Activated naive CD4-positive, alpha-beta T cell treated with anti-CD3 and anti-CD28 coated beads, Interleukin-2, amount 50 U/mL, for 24 hours (primary cell): ENCODE data around the gene TRIP4.

Experiments
- H3K27ac Mint-ChIP-seq: one replicate; pipeline ENCODE4 v1.8.0; 2021; ENCODE audit warnings: mild to moderate bottlenecking, mixed read lengths
- H3K27me3 Mint-ChIP-seq: one replicate; pipeline ENCODE4 v1.8.0; 2021; ENCODE audit warnings: mixed read lengths
- H3K36me3 Mint-ChIP-seq: one replicate; pipeline ENCODE4 v1.8.0; 2021; ENCODE audit warnings: mixed read lengths
- H3K4me1 Mint-ChIP-seq: one replicate; pipeline ENCODE4 v1.8.0; 2021; ENCODE audit warnings: mixed read lengths
- H3K4me3 Mint-ChIP-seq: one replicate; pipeline ENCODE4 v1.8.0; 2021; ENCODE audit warnings: mild to moderate bottlenecking, mixed read lengths
- H3K9me3 Mint-ChIP-seq: one replicate; pipeline ENCODE4 v1.8.0; 2021; ENCODE audit warnings: mixed read lengths

Gene TRIP4

GRCh38 chr15:64425221-64425620 is 37.6 kb downstream of the TRIP4 start:
- Mint-ChIP-seq H3K9me3 (no peaks in the 10 kb centered on the region), H3K4me1 (peaks cover 39% of the 10 kb centered on the region), H3K36me3 (peaks cover 6% of the 10 kb centered on the region), H3K27ac (no peak overlapping the region), H3K4me3 (no peak overlapping the region), H3K27me3 (no peaks in the 10 kb centered on the region)

DNA sequence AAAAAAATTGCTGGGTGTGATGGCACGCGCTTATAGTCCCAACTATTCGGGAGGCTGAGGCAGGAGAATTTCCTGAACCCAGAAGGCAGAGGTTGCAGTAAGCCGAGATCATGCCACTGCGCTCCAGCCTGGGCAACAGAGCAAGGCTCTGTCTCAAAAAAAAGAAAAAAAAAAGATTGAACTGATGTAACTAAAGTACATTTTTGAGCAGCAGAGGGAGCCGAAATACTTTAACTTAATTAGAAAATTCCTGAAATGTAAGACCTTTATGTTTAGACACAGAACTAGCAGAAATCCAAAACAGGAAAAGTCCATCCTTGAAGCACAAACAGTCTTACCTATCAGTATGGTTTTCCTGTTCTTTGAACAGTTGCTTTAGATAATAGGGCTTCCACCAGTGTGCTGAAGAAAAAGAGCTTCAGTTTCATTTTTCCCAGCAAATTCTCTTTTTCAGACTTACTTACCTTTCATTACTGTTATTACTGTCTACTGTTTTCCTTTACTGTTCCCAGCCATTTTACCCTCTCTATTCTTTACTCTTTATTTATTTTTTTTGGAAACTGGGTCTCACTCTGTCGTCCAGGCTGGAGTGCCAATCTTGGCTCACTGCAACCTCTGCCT is 39.3 kb downstream of the TRIP4 start:
- Mint-ChIP-seq H3K27ac (peak overlapping the region; percentile 92), H3K9me3 (no peaks in the 10 kb centered on the region), H3K27me3 (no peaks in the 10 kb centered on the region), H3K4me3 (no peak overlapping the region), H3K4me1 (peaks cover 50% of the 10 kb centered on the region), H3K36me3 (peaks cover 6% of the 10 kb centered on the region)

DNA sequence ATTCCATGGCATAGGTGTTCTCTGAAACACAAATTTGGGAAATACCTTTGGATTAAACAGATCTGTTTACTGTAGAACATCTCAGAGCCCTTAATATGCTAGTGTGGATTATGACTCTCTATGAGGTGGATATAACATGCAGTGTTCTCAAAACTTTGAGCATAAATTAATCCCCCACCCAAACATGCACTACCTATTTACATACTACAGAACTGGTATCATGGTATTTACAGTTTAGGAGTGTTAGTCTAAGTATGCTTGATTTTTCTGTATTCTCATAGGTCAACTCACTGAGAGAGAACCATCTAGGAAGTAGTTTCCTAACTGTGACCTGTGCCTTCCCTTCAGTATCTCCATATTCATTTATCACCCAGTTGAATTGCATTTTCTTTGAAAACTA is 41.8 kb downstream of the TRIP4 start:
- Mint-ChIP-seq H3K4me1 (peaks cover 57% of the 10 kb centered on the region), H3K4me3 (peak overlapping the region; percentile 70), H3K27me3 (no peaks in the 10 kb centered on the region), H3K9me3 (no peaks in the 10 kb centered on the region), H3K36me3 (peaks cover 6% of the 10 kb centered on the region), H3K27ac (peak overlapping the region; percentile 95)

- Mint-ChIP-seq H3K4me3 (peak overlapping the region; percentile 70), H3K9me3 (no peaks in the 10 kb centered on the region), H3K36me3 (peaks cover 7% of the 10 kb centered on the region), H3K27ac (peak overlapping the region; percentile 95), H3K4me1 (peaks cover 57% of the 10 kb centered on the region), H3K27me3 (no peaks in the 10 kb centered on the region)
These were observed 42.5 kb downstream of the TRIP4 start for GRCh38 chr15:64430000-64430735.

- peaks cover 12% of the 10 kb centered on the region for H3K36me3 Mint-ChIP-seq
- H3K4me1 Mint-ChIP-seq, result peaks cover 51% of the 10 kb centered on the region
- no peak overlapping the region for H3K27ac Mint-ChIP-seq
- H3K4me3 Mint-ChIP-seq, result peak overlapping the region; percentile 0
- no peaks in the 10 kb centered on the region for H3K27me3 Mint-ChIP-seq
- H3K9me3 Mint-ChIP-seq, result no peaks in the 10 kb centered on the region
These were observed 50.3 kb downstream of the TRIP4 start for GRCh38 chr15:64437982-64438381.

DNA sequence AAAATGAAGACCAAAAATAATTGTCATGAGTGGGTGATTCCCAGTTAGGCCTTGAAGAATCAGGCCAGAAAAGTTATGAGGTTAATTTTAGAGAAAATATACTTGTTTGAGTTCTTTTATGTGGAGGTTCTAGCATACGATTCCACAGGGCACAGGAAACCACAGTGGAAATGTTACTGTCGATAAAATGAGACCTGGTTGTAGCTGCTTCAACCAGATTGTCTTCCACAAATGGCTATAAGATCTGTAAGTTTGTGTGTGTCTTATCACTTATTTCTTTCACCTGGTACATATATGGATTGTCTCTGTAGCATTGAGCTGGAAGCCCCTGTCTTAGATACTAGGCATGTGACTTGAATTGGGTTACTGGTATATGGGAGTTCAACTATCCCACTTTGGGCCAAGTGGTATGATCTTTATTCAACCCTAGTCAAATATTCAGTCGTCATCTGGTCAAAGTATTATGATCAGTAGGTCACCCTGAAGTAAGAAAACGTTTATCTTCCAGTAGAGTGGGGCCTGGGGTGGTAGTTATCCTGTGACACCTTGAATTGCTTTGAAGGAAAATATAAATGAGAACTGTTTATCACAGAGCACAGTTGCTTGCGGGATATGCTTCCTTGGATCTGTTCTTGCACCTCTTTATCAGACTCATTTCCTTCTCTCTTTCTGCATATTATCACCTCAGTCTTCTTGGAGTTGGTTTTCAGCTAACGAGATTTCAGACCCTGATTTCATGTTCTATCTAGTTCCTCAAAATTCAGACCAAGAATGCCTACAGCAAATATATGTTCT is 51.2 kb downstream of the TRIP4 start:
- Mint-ChIP-seq H3K4me3 (peak overlapping the region; percentile 27), H3K27ac (peak overlapping the region; percentile 65), H3K36me3 (peaks cover 10% of the 10 kb centered on the region)

GRCh38 chr15:64441852-64442251 is 54.2 kb downstream of the TRIP4 start:
- Mint-ChIP-seq H3K9me3 (no peaks in the 10 kb centered on the region), H3K4me1 (peaks cover 58% of the 10 kb centered on the region), H3K27me3 (no peaks in the 10 kb centered on the region), H3K36me3 (peaks cover 7% of the 10 kb centered on the region), H3K27ac (peak overlapping the region; percentile 91), H3K4me3 (peak overlapping the region; percentile 19)

More for the DNA sequence above, 51.2 kb downstream of the TRIP4 start:
- no peaks in the 10 kb centered on the region for H3K9me3 Mint-ChIP-seq
- no peaks in the 10 kb centered on the region for H3K27me3 Mint-ChIP-seq
- peaks cover 55% of the 10 kb centered on the region for H3K4me1 Mint-ChIP-seq

DNA sequence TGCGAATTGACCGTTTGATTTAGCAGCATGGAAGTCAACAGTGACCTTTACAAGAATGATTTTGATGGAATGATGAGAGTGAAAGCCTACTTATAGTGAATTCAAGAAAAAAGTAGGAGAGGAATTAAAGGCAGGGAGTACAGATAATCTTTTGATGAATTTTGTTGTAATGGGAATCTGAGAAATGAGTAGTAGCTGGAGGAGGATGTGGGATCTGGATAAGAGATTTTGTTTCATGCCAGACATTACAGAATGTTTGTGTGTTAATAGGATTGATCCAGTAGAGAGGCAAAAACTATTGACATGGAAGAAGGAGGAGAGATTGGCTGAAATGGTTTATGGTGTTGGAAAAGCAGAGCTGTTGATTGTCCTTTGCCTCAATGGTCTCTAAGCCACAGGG is 55.4 kb downstream of the TRIP4 start:
- peak overlapping the region; percentile 98 for H3K27ac Mint-ChIP-seq
- peak overlapping the region; percentile 20 for H3K4me3 Mint-ChIP-seq
- no peaks in the 10 kb centered on the region for H3K9me3 Mint-ChIP-seq
- no peaks in the 10 kb centered on the region for H3K27me3 Mint-ChIP-seq
- peaks cover 13% of the 10 kb centered on the region for H3K36me3 Mint-ChIP-seq
- H3K4me1 Mint-ChIP-seq, result peaks cover 59% of the 10 kb centered on the region

DNA sequence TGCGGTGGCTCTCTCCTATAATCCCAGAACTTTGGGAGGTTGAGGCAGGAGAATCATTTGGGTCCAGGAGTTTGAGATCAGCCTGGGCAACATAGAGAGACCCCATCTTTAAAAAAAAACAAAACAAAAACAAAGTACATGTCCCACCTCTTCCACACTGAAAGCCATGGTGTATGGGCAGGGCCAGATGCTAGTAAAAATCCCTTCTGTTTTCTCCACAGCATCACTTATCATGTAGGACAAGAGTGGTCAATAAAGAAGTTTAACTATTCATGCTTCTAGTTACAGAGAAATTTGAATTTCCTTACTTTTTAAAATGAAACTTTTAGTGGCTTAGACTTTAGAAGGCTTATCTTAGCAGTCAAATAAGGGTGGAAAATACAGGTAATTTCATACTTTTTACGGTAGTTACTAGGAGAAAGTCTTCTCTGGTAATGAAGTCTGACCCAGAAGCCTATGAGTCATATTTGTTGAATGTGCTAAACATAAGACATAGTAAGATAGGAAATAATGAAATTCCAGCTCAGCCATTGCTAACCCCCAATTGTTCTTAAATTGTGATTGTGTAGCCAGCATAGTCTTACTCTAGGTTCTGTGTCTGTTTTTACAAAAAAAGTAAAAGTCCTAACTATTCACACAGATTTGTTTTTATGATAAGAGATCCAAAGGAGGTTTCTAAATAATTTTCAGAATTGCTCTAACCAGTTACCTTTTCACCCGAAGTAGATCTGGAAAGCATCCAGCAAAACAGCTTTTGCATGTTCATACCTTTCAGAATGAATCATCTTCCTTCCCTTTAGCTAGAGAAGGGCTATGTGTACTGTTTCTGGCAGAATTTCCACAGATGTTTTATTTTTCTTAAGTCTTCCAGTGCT is 56.3 kb downstream of the TRIP4 start:
- H3K27me3 Mint-ChIP-seq, result no peaks in the 10 kb centered on the region
- peaks cover 57% of the 10 kb centered on the region for H3K4me1 Mint-ChIP-seq
- H3K27ac Mint-ChIP-seq, result peak overlapping the region; percentile 98
- H3K36me3 Mint-ChIP-seq, result peaks cover 14% of the 10 kb centered on the region
- H3K4me3 Mint-ChIP-seq, result peak overlapping the region; percentile 88
- no peaks in the 10 kb centered on the region for H3K9me3 Mint-ChIP-seq

DNA sequence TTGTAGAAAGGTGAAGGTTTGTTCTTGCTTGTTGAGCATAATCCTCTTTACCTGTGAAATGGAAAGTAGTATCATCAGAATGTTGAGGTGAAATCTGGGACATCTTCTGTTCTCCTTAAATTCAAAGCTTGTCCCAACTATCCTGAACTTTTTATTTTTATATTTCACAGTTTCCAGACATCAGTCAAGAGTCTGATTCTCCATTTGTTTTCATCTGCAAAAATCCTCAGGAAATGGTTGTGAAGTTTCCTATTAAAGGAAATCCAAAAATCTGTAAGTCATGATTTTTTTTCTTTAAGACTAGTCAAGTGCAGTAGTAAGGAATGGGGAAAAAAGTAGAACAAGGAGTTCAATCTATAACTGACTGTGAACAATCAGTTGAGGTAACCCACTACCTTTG is 57.2 kb downstream of the TRIP4 start:
- peak overlapping the region; percentile 88 for H3K4me3 Mint-ChIP-seq
- peaks cover 56% of the 10 kb centered on the region for H3K4me1 Mint-ChIP-seq
- no peaks in the 10 kb centered on the region for H3K27me3 Mint-ChIP-seq
- peaks cover 12% of the 10 kb centered on the region for H3K36me3 Mint-ChIP-seq
- H3K9me3 Mint-ChIP-seq, result no peaks in the 10 kb centered on the region
- H3K27ac Mint-ChIP-seq, result peak overlapping the region; percentile 98

DNA sequence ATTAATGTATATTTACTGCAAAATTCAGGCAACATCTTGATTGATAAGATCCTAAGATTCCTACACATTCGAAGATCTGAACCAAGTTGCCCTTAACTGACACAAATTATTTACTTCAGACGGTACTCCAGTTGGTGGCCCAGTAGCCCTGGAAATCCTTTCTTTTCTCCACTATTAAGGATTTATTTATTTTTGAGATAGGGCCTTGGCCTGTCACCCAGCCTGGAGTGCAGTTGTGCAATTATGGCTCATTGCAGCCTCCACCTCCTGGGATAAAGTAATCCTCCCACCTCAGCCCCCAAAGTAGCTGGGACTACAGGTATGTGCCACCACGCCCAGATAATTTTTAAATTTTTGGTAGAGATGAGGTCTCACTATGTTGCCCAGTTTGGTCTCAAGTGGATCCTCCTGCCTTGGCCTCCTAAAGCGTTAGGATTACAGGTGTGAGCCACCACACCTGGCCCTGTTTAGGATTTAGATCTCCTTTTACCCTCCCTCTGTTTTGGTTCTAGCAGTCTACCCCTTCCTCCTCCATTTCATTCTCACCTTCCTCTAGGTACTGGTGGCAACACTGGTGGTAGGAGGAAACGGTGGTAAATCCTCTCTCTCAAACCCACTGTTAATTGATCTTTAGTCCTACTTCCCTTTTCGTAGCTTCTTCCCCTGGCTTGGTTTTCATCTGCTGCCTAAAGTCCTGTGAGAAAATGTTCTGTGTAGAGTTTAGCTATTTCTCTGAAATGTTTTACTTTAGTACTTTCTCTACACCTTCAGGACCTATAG is 60.1 kb downstream of the TRIP4 start:
- Mint-ChIP-seq H3K36me3 (peaks cover 6% of the 10 kb centered on the region), H3K27ac (peak overlapping the region; percentile 99), H3K9me3 (no peaks in the 10 kb centered on the region), H3K27me3 (no peaks in the 10 kb centered on the region), H3K4me3 (peak overlapping the region; percentile 55), H3K4me1 (peaks cover 60% of the 10 kb centered on the region)

DNA sequence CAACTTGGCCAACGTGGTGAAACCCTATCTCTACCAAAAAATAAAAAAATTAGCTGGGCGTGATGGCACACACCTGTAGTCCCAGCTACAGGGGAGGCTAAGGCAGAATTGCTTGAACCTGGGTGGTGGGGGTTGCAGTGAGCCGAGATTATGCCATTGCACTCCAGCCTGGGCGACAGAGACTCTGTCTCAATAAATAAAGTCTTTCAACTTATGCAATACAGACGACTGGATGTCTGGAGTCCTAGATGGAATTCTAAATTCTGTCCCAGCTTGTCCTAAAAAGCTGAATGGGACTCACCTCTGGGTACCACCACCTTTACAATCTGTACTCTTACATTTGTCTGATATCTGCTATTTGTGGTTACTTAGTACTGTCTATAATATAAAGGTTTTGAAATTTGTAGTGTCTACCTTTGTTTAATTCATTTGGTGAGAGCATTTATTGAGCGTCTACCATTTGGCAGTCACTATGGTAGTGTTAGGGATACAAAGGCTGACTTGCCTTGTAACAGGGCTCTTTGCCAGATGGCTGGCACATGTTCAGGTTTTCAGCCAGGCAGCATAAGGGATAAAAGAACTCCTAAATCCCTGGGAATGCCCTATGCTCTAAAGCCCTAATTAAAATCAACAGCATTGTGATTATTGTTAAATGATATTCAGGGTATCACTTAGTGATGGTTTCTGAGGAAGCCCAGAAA is 65.5 kb downstream of the TRIP4 start:
- Mint-ChIP-seq H3K27me3 (no peaks in the 10 kb centered on the region), H3K4me3 (no peak overlapping the region), H3K4me1 (peaks cover 71% of the 10 kb centered on the region), H3K36me3 (peaks cover 1% of the 10 kb centered on the region), H3K27ac (peak overlapping the region; percentile 23), H3K9me3 (no peaks in the 10 kb centered on the region)

DNA sequence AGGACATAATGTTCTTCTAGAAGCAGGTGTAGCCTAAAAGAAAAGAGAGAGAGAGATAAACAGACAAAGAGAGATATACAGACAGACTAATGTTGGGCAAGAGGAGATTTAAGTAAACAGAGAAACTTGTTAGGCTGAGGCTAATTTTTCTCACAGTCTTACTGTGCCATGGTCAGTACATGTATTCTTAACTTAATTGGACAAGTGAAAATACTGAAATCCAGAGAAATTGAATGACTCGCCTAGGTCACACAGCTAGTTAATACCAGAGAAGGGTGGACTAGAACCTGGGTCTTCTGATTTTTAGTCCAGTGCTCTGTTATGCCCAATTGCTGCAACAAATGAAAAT is 66.0 kb downstream of the TRIP4 start:
- Mint-ChIP-seq H3K4me3 (no peak overlapping the region), H3K36me3 (peaks cover 1% of the 10 kb centered on the region), H3K27ac (peak overlapping the region; percentile 23), H3K9me3 (no peaks in the 10 kb centered on the region), H3K27me3 (no peaks in the 10 kb centered on the region), H3K4me1 (peaks cover 68% of the 10 kb centered on the region)

GRCh38 chr15:64454282-64454681 is 66.6 kb downstream of the TRIP4 start:
- H3K4me1 Mint-ChIP-seq, result peaks cover 71% of the 10 kb centered on the region
- H3K36me3 Mint-ChIP-seq, result peaks cover 1% of the 10 kb centered on the region
- no peaks in the 10 kb centered on the region for H3K9me3 Mint-ChIP-seq
- no peak overlapping the region for H3K27ac Mint-ChIP-seq
- H3K27me3 Mint-ChIP-seq, result no peaks in the 10 kb centered on the region
- no peak overlapping the region for H3K4me3 Mint-ChIP-seq
